SU-DHL-6 (cell line): Measurements from ENCODE around the gene AACS.

Experiments
- EZH2phosphoT487 ChIP-seq: fragments of 200-600 bp; sonication (generic), shearing (Covaris generic); conservative IDR thresholded peaks from 2 replicates; pipeline ENCODE4 v1.6.1; 2018; ENCODE audit warnings: mild to moderate bottlenecking, antibody characterized with exemption, low read length, moderate library complexity, mixed read lengths
- TF ChIP-seq, protein P1 (sequence below): fragments of 200-600 bp; sonication (generic); IDR thresholded peaks from one replicate; pipeline ENCODE4 v1.5.1; 2017; ENCODE audit warnings: antibody characterized with exemption, mild to moderate bottlenecking, low read length, moderate library complexity; ENCODE audit not compliant: insufficient read depth, poor library complexity, severe bottlenecking

DNA sequence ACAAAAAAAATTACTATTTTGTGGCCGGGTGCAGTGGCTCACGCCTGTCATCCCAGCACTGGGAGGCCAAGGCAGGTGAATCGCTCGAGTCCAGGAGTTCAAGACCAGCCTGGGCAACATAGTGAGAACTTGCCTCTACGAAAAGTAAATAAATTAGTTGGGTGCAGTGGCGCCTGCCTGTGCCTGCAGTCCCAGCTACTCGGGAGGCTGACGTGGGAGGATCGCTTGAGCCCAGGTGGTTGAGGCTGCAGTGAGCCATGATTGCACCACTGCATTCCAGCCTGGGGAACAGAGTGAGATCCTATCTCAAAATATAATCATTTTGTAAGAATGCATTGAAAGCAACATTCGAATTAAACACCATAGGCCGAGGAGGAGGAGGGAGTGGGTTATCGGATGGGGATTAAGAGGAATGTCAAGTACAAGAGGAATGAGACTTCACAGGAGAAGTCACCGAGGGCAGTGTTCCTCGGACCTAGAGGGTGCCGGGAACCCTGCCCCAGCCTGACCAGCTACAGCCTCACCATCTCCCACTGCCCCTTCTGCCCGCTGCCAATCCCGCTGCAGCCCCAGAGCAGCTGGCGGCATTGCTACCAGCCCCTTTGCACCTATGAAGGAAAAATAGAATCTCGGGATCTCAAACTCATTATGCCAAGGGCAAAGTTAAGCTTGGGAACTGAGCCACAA, 32.6 kb upstream of the AACS start:
- TF ChIP-seq, protein P1, sequence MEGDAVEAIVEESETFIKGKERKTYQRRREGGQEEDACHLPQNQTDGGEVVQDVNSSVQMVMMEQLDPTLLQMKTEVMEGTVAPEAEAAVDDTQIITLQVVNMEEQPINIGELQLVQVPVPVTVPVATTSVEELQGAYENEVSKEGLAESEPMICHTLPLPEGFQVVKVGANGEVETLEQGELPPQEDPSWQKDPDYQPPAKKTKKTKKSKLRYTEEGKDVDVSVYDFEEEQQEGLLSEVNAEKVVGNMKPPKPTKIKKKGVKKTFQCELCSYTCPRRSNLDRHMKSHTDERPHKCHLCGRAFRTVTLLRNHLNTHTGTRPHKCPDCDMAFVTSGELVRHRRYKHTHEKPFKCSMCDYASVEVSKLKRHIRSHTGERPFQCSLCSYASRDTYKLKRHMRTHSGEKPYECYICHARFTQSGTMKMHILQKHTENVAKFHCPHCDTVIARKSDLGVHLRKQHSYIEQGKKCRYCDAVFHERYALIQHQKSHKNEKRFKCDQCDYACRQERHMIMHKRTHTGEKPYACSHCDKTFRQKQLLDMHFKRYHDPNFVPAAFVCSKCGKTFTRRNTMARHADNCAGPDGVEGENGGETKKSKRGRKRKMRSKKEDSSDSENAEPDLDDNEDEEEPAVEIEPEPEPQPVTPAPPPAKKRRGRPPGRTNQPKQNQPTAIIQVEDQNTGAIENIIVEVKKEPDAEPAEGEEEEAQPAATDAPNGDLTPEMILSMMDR = no peak
- TF ChIP-seq EZH2phosphoT487 = no peak
